Activated CD8-positive, alpha-beta memory T cell treated with anti-CD3 and anti-CD28 coated beads, Interleukin-2, amount 50 U/mL, for 1 hour (primary cell): ENCODE results near the gene GPR156.
"Not testable (repeated sequence)": the region's sequence is repeated elsewhere in the genome, so short reads cannot be mapped to it uniquely, and the experiment has no call there.

ENCODE experiments used
- DNase-seq: peaks from one replicate; pipeline ENCODE4 v3.0.0-alpha.2; 2020; ENCODE audit errors: extremely low read depth

Gene GPR156

DNA sequence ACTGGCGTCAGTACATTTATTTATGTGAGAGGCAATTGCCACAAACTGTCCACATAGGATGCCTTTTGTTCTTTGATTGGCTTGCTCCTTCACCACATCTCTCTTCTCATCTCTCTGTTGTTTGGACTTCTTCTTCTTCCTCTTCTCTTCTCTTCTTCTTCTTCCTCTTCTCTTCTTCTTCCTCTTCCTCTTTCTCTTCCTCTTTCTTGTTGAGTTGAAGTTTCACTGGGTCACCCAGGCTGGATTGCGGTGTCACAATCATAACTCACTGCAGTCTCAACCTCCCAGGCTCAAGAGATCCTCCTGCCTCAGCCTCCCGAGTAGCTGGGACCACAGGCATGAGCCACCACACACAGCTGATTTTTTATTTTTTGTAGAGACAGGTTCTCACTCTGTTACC, 123.1 kb downstream of the GPR156 start:
- no peak for DNase-seq

DNA sequence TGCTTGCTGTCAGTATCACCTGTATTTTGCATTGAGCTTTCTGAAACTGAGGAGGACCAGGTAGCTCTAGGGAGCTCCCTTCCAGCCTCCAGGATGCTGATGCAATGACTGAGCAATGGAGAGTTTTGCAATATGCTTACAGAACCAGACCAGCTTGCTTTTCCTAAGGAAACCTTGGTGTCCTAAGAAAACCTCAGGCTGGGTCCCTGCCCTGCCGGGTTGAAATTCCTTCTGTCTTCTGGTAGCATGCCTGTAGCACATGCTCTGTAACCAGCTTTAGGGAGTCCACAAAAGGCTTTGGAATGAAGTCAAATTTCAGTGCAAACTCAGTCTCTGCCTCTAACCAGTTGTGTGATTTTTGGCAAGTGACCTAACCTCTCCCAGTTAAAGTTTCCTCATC, 125.0 kb downstream of the GPR156 start:
- DNase-seq, result no peak

DNA sequence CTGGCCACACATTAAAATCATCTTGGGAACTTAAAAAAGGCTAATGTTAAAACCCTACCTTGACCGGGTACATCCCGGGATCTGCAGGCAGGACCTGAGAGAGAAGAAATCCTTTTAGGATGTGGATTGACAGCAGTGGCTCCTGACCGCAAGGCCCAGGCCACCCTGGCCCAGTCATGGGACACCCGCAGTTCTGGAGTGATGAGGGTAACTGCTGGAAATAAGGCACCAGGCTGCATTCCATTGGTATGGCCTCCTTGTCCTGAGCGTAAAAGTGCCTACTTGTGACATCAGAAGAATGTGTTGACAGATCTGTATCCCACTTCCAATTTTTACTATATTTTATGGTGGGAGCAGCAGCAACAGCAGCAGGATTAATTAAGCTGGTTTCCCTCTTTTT, 127.3 kb downstream of the GPR156 start:
- DNase-seq, result no peak

DNA sequence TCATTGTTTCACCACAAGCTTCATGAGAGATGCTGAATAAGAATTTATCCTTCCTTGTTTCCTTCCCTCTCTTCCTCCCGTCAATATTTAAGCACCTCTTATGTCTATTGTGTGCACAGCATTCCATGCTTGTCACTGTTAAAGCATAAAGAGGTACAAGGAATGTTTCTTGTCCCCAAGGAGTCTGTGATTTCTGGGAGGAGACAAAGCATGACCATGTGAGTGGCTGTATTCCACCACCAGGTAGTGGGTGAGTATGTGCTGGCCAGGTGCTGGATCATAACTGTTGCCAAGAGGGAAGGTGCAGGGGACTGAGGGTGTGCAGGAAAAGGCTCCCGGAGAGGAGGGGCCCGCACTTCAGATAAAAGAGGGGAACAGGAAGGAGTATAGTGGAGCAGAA, 127.9 kb downstream of the GPR156 start:
- DNase-seq, result no peak

DNA sequence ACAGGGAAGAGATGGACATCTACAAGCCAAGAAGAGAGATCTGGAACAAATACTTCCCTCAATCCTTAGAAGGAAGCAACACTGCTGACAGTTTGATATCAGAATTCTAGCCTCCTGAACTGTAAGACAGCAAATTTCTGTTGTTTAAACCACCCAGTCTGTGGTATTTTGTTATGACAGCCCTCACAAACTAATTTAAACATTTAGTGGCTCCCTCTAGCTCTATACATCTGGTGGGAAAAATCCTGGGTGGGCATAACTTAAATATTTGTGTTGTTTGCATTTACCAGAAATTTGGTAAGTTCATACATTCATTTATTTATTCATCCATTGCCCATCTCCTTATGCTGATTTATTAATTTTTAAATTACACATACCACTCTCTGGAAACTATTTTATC, 128.3 kb downstream of the GPR156 start:
- no peak for DNase-seq

DNA sequence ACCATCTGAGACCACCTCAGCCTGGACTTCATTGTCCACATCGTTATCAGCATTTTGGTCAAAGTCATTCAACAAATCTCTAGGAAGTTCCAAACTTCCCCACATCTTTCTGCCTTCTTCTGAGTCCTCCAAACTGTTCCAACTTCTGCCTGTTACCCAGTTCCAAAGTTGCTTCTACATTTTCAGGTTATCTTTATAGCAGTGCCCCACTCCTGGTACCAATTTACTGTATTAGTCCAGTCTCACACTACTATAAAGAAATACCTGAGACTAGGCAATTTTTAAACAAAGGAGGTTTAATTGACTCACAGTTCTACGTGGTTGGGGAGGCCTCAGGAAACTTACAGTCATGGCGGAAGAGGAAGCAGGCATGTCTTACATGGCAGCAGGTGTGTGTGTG, 129.3 kb downstream of the GPR156 start:
- DNase-seq, result not testable (repeated sequence)

DNA sequence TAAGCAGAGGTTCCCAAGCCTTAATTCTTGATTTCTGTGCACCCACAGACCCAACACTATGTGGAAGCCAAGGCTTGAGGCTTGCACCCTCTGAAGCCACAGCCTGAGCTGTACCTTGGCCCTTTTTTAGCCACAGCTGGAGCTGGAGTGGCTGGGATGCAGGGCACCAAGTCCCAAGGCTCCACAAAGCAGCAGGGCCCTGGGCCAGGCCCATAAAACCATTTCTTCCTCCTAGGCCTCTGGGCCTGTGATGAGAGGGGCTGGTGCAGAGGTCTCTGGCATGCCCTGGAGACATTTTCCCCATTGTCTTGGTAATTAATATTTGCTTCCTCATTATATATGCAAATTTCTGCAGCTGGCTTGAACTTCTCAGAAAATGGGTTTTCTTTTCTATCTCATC, 129.9 kb downstream of the GPR156 start:
- DNase-seq, result no peak

DNA sequence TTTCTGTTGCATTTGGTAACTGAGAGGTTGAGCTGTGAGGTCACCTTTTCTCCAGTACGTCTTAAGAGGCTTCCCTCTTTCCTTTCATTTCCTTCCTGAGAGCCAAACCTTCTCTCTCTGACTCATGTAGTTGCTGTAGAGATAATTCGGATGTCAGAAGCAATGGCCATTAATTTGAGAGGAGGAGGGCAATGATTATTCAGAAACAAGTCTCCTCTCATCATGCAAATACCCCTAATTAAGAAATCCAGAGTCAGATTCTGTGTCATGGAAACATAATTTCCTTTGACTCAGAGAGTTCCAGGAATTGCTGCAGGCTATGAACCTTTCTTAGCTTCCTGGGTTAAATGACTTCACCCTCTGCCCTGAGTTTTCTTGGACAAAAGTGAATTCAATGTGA, 131.7 kb downstream of the GPR156 start:
- no peak for DNase-seq

DNA sequence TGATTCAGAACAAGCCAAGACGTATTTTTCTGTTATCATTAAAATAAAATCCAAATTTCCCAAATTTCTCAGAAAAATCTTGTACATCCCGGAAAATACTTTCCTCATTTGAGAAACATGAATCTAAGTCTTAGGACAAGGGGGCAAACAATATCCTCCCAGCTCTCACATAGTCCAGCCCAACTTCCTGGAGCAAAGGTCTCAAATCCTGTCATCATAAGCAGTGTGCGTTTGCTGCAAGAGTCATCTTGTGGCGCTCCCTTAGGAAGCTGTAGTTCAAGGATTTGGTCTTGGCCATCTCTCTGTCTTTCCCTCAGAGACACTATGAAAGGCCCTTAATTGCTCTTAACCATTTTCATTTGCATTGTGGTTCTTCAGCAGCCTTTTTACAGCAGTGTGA, 133.2 kb downstream of the GPR156 start:
- no peak for DNase-seq

DNA sequence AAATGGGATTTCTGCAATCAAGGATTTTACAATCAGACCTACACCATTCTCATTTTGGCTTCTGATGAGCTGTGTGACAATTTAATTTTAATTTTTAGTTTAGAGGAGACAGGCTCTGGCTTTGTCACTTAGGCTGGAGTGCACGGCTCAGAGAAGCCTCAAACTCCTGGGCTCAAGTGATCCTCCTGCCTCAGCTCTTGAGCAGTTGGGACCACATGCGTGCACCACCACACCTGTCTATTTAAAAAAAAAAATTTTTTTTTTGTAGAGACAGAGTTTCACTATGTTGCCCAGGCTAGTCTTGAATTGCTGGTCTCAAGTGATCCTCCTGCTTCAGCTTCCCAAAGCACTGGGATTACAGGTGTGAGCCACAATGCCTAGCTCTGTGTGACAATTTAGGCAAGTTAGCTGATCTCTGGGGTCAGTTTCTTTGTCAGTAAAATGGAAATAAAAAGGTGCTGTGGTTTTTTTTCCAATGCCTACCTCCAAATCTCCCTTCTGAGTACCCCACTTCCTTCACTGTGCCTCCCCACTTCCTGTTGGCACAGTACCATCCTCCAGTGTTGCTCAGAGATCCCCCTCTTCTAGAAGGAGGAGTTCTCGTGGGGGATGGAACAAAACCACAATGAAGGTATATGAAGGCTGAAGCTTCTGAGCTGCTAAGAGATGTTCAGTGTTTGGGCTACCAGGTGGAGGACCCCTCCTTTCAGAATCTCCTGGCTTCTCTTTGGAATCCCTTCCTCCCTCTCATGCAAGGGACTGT, 136.7 kb downstream of the GPR156 start:
- DNase-seq, result no peak

DNA sequence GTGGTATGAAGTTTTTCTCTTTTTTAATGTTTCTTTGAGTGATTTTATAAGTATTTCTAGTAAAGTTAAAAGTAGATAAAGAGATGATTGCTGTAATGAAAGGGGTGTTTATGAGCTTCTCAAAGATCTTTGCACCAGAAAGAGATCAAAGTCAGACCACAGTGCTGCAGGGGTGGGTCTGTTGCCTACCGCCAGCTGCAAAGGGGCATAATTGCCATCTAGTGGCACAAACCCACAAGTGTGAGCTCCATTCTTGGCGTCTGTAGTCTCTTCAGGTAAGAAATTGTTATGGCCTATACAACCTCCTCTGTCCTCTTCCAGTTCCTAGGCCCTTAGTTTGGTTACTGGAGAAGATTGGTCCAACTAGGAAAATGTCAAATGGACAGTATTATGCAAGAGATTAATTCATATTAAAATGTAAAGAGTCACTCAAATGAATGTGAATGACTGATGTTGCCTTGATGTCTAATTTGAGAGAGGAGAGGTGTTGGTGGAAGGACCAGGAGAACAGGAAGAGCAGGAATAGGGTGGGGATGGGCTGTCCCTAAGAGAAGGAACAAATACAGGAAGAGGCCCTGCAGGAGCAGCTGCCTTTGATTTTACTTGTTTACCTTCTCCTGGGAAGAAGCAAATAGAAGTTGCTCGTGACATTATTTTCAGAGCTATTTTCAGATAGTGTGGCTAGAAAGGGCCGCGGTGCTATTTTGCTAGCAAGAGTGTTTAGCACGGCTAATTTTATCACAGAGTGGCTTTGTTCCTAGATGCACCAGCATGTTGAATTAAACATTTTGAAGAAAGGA, 137.8 kb downstream of the GPR156 start:
- DNase-seq, result peak; percentile 37

DNA sequence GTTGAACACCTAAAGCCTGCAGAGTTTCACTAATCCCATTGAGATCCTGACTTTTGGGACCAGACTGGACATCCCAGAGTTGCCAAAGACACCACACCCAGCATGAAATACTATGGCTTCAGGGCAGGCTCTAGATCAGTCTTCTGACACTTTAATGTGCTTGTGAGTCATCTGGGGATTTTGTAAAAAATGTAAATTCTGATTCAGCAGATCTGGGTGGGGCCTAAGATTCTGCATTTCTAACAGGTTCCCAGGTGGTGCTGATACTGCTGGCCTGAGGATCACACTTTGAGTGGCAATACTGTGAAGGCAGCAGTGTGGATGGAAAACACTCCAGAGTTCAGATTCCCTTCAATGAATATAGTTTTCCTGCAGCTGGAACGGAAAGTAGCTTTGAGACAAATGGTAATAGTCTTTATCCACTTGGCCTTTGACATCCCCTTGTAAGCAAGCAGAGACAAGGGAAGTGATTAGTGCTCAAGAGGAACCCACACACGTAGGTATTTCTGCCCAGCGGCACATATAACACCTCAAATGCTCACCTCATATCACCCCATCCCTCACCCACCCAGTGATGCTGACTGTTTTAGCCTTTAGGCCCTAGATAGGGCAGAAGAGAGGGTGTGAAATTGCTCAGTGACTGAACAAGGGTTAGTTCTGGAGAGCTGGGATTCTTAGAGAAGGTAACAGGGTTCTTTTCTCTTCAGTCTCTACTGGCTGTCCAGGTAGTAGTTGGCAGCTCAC, 139.3 kb downstream of the GPR156 start:
- DNase-seq, result no peak

DNA sequence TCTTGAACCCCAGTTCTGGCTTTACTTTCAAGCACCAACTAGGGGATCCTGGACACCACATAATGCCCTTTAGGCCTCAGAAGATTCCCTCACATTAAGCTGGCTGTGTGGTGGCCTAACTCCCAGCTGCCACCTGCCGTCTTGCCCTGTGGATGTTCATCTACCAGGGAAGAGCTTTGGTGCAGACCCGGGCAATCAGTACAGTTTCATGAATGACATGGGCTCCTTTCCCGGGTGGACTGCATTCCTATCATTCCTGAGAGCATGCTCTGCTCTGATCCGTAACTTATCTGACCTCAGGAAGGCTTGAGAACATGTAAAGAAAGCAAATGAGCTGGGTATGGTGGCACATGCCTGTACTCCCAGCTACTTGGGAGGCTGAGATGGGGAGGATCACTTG, 140.8 kb downstream of the GPR156 start:
- DNase-seq, result no peak

DNA sequence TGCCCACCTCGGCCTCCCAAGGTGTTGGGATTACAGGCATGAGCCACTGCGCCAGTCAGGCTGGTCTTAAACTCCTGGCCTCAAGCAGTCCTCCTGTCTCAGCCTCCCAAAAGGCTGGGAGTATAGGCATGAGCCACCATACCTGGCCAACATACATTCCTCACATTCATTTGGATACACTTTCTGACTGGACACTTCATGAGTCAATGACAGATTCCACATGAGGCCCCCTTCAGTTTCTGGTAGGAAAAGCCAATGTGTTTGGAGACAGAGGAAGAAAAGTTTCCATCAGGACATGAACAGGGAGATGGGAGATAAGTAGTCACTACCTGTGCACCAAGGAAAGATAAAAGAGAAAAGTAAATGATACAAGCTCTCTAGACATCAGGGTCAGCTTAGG, 141.3 kb downstream of the GPR156 start:
- DNase-seq, result no peak

DNA sequence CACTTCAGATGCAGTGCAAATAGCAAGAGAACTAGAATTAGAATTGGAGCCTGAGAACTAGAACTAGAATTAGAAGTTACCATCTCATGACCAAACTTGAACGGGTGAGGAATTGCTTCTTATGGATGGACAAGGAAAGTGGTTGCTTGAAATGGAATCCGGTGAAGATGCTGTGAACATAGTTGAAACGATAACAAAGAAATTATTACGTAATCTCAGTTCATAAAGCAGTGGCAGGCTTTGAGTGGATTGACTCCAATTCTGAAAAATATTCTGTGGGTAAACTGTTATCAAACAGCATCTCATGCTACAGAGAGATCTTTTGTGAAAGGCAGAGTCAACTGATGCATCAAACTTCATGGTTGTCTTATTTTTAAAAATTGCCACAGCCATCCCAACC, 142.8 kb downstream of the GPR156 start:
- no peak for DNase-seq

DNA sequence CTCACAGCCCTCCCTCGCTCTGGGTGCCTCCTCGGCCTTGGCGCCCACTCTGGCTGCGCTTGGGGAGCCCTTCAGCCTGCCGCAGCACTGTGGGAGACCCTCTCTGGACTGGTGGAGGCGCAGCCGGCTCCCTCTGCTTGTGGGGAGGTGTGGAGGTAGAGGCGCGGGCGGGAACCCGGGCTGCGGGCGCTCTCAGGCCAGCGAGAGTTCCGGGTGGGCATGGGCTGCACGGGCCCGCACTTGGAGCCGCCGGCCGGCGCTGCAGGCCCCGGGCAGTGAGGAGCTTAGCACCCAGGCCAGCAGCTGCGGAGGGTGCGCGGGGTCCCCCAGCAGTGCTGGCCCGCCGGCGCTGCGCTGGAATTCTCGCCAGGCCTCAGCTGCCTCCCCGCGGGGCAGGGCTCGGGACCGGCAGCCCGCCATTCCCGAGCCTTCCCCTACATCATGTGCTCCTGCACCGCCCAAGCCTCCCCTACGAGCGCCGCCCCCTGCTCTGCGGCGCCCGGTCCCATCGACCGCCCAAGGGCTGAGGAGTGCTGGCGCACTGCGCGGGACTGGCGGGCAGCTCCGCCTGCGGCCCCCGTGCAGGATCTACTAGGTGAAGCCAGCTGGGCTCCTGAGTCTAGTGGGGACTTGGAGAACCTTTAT, 144.8 kb downstream of the GPR156 start:
- no peak for DNase-seq

DNA sequence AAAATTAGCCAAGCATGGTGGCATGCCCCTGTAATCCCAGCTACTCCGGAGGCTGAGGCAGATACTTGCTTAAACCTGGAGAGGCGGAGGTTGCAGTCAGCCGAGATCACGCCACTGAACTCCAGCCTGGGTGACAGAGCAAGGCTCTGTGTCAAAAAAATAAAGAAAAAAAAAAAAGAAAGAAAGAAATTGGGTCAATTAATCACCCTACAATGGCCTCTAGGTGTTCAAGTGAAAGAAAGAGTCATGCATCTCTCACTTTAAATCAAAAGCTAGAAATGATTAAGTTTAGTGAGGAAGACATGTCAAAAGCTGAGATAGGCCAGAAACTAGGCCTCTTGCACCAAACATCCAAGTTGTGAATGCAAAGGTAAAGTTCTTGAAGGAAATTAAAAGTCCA, 145.9 kb downstream of the GPR156 start:
- DNase-seq, result no peak

DNA sequence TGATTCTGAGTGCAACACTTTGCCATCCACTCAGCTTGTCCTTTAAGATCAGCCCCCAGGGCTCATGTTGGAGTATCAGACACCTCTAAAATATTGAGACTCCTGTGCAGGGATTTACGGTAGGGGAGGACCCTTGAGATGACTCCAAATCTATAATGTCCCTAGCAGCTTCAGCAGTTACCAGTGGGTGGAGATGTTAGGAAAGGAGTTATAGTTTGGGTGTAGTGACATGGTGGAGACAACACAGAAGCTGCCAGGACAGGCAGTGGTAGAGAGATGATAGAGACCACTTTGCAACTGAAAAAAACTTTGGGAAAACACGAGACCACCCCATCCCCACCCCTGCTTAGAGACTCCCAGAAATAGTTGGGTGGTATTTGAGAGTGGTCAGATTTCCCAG, 147.5 kb downstream of the GPR156 start:
- no peak for DNase-seq

DNA sequence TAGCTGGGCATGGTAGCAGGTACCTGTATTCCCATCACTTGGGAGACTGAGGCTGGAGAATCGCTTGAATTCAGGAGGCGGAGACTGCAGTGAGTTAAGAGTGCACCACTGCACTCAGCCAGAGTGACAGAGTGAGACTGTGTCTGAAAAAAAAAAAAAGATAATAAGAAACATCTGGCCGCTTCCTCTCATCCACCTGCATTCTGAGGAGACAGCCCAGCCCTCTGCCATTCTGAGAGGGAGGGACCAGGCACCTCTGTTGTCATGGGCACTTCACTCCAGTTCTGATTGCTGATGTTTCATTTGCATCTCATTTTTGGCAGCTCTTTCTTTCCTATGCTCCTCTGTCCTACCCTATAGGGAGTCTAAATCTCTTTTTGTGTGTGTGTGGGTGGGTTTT, 154.4 kb downstream of the GPR156 start:
- DNase-seq, result no peak

DNA sequence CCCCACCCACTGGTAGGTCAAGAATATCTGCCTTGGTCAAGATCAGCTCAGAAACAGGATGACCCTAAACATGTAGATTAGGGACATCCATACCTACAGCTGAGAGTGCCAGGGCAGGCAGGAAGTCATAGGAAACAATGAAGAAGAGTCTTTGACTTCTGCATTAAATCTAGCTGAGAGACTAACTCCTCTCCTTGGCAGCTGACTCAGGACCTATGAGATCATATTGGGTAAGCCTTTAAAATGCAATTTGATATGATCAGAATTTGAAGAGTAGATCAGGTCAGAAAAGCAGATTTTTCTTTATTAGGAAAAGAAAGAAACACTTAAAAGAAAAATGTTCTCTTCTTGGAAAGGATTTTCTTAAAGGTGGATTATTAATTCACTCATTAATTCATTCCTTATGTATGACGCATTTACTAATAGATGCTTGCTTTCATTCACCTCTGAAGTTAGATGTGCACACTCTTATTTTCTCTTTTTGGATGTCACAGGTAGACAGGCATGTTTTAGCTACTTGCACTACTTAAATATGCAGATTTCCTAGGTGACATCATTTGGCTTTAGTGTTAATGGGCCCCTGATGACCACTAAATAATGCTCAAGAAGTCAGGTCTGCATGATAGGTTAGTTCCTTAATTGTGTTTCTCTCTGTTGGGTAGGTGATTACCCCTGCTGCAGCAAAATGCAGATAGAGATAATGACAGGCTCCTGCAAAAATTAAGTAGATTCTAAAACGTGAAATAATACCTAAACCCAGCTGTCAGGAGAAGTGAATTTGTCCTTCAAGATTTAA, 155.1 kb downstream of the GPR156 start:
- no peak for DNase-seq

DNA sequence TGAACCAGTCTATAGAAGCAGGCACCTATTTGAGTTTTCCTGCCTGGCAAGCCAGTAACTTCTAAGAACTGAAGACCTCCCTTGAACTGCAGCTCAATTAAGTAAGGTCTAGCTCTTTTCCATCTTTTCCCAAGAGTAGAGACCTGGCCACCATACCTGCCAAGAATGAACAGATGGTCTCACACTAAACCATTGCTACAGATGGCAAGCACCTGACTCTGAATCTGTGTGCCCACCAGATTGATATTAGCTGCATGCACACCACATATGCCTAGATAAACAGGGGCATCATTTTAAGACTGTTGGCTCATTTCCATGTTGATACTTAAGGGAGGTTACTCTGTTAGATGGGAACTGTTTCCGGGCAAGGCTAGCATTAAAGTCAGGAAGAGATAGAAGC, 156.0 kb downstream of the GPR156 start:
- no peak for DNase-seq
